HG02678 (cell line): Measurements from ENCODE around the gene LCN2.
"Not testable (repeated sequence)": the region's sequence is repeated elsewhere in the genome, so short reads cannot be mapped to it uniquely, and the experiment has no call there.

ENCODE experiments used
- ATAC-seq: cut with Tn5 transposase; IDR thresholded peaks from one replicate; pipeline ENCODE4 v1.9.1; 2021; ENCODE audit warnings: mild to moderate bottlenecking, moderate library complexity; ENCODE audit not compliant: unreplicated experiment

The LCN2 gene

DNA sequence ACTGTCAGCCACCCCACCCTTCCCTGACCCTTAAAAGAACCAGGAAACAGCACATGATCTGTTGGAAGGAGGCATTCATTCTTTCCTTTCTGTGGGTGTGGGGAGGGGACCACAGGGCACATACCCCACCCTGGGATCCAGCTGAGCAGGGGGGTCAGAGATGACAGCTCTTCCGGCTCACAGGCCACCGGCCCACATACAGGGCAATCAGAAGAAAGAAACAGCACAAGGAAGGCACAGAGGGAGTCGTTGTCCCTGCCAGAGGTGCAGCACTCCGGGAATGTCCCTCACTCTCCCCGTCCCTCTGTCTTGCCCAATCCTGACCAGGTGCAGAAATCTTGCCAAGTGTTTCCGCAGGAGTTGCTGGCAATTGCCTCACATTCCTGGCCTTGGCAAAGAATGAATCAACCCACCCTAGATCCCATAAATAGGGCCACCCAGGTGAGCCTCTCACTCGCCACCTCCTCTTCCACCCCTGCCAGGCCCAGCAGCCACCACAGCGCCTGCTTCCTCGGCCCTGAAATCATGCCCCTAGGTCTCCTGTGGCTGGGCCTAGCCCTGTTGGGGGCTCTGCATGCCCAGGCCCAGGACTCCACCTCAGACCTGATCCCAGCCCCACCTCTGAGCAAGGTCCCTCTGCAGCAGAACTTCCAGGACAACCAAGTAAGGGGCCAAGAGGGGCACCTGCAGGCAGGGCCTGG lies at the start of gene LCN2:
TSS of gene LCN2 (plus strand) at position 453 of the 701 bp plus-strand sequence. CDS start at position 526, 73 bp downstream.
- no peak for ATAC-seq

DNA sequence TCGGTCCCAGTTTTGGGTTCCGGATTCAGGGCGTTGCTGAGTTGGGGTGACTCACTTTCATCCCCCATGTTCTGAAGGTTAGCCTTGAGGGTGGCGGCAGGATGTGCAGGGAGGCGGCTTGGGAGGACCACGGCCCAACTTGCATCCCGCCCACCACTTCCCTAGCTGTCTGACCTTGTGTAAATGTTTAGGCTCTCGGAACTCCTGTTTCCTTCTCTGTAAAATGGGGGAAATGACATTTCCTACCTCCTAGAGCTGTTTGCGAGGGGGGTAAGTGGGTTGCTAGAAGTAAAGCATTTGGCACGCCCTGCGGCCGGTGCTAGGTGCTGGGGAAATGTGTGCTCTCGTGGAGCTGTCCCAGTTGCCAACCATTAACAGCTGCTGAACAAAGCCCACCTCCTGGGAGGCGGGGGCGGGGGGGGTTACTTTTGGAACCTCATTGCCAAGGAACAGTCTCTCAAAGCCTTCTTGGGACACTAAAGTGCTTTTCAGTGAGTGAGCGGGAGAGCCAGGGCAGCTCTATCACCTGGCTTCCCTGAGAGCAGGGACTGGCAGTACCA lies 49.2 kb upstream of the LCN2 start:
- no peak for ATAC-seq

DNA sequence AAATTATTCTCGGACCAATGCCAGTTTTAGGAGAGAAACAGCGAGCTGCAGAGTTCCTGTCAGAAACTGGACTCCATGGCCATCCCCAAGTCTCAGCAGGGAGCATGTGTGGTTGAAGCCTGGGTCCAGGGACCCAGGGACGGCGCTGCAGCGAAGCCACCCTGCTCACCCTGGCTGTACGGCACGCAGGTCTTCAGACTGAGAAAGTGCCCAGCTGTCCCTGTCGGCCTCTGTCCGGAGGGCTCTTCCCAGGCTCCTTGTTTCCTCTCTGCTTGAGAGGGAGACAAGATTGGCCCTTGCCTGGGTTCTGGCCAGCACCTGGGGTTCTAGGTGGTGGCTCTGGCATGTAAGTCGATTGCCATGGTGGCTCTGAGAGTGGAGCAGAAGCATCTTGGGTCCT lies 48.7 kb upstream of the LCN2 start:
- ATAC-seq, result no peak

DNA sequence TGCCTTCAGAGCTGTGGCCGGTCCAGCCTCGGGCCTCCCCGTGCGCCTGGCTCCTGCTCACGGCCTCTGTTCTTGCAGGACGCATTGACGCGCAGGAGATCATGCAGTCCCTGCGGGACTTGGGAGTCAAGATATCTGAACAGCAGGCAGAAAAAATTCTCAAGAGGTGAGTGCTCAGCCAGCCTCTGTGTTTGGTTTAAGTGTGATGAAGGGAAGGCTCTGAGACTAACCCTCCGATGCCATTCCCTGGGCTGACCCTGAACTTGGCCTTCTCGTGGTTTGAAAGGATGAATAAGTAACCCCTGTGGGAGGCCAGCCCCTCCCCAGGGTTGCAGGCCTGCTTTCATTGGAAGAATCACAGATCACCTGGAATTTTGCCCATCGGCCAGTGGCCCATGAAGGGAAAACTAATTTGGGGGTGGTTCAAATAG lies 48.0 kb upstream of the LCN2 start:
- no peak for ATAC-seq

DNA sequence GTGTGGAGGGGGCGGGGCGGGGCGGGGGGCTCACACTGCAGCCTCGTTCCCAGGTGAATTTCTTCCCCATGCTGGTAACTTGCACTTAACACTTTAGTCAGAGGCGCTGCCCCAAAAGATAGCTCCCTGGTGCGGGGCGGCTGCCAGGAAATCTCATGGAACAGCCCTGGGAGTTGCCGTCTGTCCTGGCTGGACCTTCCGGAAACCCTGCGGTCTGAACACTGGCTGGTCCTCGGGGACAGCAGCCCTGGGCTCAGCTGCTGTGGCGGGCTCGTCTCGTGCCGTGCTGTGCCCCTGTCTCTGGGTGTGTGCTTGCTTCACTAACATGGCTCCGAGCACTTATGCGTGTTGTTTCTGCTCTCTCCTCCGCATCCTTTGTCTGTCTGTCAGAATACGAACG lies 47.6 kb upstream of the LCN2 start:
- ATAC-seq, result no peak

DNA sequence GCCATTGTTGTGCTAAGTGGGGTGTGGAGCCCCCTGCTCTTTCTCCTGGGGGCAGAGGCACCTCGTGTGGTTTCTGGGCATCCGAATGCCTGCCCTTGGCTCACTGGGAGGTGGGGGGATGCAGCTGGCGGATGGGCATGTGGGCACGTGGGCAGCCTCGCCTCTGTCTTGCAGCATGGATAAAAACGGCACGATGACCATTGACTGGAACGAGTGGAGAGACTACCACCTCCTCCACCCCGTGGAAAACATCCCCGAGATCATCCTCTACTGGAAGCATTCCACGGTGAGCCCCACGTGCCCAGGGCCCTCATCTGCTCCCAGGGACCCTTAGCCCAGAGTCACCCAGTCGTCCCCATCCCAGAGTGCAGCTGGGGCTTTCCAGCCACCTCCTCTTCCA lies 47.1 kb upstream of the LCN2 start:
- ATAC-seq, result no peak

DNA sequence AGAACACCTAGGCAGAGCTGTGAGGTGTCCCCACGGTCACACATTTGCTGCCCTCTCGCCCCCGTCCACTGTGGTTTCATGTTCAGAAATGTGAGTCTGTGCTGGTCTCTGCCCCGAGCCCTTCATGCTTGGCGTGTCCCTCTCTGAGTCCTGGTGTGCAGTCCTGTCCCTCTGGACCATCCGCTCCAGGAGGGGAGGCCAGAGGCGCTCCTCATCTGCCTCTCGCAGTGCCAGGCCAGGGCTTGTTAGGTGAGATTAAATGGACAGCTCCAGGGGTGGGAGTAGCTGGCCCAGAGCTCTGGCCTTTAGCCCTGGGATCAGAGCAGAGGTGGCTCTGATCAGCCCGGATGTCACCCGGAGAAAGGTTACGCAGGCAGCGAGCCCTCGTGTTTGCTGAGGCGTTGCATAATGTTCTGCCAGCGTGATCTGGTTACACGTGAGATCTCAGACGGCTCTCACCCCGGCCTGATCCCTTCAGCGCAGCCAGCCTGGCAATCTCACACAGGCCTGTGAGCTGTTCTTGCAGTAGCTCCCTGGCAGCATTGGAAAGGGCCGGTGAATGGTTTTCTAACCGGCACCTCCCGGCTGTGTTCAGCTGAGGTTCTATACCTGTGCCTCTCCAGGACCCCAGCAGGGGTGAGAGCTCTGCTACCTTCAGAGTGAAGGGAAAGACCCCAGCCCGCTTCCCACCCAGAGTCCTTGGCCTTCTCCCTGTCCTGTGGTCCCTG lies 46.2 kb upstream of the LCN2 start:
- ATAC-seq, result no peak

DNA sequence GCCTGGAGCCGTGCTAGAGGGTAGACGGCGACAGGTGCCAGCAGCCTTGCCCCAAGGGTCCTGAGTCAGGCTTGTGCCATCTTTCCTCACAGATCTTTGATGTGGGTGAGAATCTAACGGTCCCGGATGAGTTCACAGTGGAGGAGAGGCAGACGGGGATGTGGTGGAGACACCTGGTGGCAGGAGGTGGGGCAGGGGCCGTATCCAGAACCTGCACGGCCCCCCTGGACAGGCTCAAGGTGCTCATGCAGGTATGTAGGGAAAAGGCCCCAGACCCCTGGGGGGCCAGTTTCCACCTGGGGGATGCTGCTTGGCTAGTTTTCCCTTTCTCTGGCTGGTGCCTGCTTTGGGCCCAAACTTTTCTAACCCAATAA lies 45.7 kb upstream of the LCN2 start:
- ATAC-seq, result no peak

DNA sequence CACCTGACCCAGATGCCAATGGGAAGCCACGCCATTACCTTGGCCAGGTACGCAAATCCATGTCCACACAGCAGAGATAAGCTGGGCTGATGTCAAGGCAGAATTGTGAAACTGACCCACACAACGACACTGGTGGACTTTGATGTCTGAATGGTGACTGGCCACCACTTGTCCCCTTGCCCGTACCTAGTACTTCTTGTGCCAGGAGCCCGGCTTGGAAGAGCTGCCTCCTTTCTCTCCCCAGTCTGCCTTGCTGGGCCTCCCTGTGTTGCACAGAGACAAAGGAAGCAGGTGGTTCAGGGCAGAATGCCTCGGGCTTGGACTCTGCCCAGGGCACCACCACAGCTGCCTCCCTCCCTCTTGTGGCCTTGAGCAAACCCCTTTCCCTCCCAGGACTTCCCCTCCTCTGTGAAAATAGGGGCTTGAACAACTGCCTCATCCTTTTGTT lies 45.1 kb upstream of the LCN2 start:
- no peak for ATAC-seq

DNA sequence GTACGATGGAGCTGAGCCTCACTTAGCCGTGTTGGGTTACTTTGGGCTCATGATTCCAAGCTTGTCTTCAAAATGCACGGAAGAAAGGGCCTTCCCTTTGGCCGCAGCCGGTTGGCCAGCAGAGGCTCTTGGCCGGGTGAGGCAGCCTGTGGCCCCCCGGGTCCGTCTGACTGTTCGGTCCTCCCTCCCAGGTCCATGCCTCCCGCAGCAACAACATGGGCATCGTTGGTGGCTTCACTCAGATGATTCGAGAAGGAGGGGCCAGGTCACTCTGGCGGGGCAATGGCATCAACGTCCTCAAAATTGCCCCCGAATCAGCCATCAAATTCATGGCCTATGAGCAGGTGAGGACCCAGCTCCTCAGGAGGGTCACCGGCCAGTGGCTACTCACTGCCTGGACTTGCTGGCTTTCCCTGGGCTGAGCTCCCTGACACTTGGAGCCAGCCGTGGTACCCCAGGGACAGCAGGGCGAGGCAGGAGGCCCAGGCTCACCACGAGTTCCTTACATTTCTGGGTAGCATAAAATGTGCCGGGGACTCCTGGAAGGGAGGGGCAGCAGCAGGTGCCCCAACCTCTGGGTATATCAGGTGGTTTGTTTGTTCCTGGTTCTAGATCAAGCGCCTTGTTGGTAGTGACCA lies 43.6 kb upstream of the LCN2 start:
- no peak for ATAC-seq

DNA sequence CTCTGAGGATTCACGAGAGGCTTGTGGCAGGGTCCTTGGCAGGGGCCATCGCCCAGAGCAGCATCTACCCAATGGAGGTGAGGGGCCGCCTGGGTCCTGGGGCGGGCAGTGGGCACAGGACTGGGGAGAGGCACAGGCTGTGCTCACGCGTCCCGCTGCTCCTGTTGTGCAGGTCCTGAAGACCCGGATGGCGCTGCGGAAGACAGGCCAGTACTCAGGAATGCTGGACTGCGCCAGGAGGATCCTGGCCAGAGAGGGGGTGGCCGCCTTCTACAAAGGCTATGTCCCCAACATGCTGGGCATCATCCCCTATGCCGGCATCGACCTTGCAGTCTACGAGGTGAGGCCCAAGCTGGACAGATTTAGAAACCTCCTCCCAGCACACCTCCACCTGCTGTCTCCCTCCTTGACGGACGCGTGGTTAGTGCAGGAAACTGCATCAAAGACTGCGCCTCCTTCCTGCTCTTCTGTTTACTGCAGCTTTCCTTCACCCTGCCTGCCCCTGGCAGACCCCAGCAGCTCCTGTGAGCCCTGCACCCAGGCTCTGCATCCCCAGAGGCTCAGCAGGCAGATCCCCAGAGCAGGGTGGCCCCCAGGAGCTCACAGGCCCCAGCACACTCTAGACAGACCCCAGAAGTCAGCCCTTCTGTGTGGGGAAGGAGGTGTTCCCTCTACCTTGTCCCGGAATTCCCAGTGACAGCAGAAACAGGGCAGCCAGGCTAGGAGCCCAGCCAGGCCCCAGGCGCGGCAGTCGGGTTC lies 42.9 kb upstream of the LCN2 start:
- ATAC-seq, result no peak

DNA sequence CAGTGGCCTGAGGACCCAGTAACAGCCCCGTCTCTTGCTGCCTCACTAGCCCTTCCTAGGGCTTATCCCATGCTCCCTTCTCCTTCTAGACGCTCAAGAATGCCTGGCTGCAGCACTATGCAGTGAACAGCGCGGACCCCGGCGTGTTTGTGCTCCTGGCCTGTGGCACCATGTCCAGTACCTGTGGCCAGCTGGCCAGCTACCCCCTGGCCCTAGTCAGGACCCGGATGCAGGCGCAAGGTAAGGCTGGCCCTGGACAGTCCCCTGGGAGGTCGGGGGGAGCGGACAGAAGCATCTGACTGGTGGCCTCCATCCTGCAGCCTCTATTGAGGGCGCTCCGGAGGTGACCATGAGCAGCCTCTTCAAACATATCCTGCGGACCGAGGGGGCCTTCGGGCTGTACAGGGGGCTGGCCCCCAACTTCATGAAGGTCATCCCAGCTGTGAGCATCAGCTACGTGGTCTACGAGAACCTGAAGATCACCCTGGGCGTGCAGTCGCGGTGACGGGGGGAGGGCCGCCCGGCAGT lies 42.2 kb upstream of the LCN2 start:
- ATAC-seq, result no peak

DNA sequence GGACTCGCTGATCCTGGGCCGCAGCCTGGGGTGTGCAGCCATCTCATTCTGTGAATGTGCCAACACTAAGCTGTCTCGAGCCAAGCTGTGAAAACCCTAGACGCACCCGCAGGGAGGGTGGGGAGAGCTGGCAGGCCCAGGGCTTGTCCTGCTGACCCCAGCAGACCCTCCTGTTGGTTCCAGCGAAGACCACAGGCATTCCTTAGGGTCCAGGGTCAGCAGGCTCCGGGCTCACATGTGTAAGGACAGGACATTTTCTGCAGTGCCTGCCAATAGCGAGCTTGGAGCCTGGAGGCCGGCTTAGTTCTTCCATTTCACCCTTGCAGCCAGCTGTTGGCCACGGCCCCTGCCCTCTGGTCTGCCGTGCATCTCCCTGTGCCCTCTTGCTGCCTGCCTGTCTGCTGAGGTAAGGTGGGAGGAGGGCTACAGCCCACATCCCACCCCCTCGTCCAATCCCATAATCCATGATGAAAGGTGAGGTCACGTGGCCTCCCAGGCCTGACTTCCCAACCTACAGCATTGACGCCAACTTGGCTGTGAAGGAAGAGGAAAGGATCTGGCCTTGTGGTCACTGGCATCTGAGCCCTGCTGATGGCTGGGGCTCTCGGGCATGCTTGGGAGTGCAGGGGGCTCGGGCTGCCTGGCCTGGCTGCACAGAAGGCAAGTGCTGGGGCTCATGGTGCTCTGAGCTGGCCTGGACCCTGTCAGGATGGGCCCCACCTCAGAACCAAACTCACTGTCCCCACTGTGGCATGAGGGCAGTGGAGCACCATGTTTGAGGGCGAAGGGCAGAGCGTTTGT lies 41.6 kb upstream of the LCN2 start:
- no peak for ATAC-seq

DNA sequence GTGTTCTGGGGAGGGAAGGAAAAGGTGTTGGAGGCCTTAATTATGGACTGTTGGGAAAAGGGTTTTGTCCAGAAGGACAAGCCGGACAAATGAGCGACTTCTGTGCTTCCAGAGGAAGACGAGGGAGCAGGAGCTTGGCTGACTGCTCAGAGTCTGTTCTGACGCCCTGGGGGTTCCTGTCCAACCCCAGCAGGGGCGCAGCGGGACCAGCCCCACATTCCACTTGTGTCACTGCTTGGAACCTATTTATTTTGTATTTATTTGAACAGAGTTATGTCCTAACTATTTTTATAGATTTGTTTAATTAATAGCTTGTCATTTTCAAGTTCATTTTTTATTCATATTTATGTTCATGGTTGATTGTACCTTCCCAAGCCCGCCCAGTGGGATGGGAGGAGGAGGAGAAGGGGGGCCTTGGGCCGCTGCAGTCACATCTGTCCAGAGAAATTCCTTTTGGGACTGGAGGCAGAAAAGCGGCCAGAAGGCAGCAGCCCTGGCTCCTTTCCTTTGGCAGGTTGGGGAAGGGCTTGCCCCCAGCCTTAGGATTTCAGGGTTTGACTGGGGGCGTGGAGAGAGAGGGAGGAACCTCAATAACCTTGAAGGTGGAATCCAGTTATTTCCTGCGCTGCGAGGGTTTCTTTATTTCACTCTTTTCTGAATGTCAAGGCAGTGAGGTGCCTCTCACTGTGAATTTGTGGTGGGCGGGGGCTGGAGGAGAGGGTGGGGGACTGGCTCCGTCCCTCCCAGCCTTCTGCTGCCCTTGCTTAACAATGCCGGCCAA lies 40.8 kb upstream of the LCN2 start:
- no peak for ATAC-seq

DNA sequence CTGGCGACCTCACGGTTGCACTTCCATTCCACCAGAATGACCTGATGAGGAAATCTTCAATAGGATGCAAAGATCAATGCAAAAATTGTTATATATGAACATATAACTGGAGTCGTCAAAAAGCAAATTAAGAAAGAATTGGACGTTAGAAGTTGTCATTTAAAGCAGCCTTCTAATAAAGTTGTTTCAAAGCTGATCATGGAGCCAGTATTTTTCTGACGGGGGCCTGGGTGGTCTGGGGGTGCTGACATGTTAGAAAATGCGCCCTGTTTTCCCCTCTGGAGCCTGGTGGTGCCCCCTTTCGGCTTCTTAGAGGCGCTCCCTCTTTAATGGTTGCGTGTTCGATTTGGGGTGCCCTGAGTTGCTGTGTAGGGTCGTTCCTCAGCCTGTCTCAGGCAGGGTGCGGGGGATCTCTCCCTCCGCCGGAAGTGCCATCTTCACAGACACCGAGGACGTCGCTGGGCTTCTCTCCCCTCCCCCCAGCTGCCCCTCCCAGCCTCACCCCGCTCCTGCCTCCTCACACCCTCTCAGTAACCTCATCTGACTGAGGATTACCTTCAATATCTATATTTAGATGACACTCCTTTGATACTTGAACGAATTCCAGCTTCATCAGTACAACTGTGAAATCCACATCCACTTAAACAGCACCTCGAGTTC lies 40.1 kb upstream of the LCN2 start:
- ATAC-seq, result no peak

DNA sequence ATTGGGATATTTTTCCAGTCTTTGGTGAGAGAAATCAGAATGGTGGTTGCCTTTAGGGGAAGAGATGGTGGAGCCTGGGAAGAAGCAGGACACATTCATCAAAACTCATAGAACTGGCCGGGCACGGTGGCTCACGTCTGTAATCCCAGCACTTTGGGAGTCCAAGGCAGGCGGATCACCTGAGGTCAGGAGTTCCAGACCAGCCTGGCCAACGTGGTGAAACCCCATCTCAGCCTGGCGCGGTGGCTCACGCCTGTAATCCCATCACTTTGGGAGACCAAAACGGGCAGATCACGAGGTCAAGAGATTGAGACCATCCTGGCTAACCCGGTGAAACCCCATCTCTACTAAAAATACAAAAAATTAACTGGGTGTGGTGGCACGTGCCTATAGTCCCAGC lies 37.5 kb upstream of the LCN2 start:
- not testable (repeated sequence) for ATAC-seq

DNA sequence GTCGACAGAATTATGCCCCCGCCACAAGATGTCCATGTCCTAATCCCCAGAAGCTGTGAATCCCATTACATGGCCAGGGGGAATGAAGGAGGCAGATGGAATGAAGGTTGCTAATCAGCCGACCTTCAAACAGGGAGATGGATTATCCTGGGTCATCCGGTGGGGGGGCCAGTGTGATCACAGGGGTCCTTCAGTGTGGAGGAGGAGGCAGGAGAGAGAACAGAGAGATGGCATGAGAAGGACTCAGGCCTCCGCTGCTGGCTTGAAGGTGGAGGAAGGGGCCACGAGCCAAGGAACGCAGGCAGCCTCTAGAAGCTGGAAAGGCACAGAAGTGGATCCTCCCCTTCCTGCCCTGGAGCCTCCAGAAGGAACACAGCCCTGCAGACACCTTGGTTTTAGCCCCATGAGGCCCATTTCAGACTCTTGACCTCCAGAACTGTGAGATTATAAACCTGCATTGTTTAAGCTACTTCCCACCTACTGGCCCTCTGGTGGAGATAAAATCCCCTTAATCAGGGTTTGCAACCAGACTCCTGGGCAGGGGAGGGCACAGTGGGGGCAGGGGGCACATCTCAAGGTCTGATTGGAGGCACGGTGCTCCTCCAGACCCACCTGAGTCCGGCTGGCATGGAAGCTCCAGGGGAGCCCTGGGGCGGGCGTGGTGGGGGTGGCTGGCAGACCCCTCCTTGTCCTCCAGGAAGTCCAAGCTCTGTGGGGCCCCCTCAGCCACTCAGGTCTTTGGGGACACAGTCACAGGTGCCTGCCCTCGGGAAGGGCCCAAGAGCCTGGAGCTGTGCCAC lies 35.5 kb upstream of the LCN2 start:
- ATAC-seq, result no peak
